ENCODE data around the gene BAHCC1.

BAHCC1 gene

DNA sequence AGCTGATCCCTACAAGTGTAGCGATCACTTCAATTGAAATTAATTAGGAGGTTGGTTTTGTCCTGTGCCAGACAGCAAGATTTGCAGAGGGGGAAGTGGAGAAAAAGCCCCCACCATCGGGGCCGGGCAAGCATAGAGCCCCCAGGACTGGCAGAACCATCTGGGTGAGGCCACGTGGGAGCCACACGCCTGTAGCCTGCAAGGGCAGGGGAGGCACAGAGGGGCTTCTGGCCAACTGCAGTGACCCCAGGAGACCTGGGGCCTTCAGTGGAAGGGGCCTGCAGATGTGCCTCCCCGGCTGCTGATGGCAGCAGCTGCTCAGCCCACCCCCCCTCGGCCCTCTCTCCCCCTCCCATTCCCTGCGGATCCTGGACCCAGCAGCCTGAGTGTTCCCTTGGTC lies 54.1 kb downstream of the BAHCC1 start:
- DNase-seq (ENCODE audit: low read depth), result no peak
- TF ChIP-seq, protein P1, sequence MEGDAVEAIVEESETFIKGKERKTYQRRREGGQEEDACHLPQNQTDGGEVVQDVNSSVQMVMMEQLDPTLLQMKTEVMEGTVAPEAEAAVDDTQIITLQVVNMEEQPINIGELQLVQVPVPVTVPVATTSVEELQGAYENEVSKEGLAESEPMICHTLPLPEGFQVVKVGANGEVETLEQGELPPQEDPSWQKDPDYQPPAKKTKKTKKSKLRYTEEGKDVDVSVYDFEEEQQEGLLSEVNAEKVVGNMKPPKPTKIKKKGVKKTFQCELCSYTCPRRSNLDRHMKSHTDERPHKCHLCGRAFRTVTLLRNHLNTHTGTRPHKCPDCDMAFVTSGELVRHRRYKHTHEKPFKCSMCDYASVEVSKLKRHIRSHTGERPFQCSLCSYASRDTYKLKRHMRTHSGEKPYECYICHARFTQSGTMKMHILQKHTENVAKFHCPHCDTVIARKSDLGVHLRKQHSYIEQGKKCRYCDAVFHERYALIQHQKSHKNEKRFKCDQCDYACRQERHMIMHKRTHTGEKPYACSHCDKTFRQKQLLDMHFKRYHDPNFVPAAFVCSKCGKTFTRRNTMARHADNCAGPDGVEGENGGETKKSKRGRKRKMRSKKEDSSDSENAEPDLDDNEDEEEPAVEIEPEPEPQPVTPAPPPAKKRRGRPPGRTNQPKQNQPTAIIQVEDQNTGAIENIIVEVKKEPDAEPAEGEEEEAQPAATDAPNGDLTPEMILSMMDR (IDR thresholded peaks at IDR 0.05; ENCODE audit: insufficient read depth, low read depth, low read length, missing control alignments), result no peak
- H3K4me3 ChIP-seq (ENCODE audit: low read length), result no peak overlapping the region

DNA sequence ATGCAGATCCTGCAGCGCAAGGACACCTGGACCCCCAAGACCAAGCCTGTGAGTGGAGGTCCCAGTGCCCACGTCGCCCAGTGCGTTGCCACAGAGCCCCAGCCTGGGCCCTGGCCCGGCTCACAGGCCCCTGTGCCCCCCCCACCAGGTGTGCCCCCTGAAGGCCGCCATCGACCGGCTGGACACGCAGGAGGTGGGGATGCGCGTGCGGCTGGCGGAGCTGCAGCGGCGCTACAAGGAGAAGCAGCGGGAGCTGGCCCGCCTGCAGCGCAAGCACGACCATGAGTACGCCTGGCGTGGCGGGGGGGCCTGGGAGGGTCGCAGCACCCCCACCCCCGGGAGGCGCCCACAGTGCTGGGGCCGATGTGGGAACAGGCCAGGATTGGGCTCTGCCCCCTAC lies 56.6 kb downstream of the BAHCC1 start:
- DNase-seq (ENCODE audit: low read depth), result no peak
- TF ChIP-seq, protein P1 (IDR thresholded peaks at IDR 0.05; ENCODE audit: insufficient read depth, low read depth, low read length, missing control alignments), result no peak
- H3K4me3 ChIP-seq (ENCODE audit: low read length), result no peak overlapping the region

DNA sequence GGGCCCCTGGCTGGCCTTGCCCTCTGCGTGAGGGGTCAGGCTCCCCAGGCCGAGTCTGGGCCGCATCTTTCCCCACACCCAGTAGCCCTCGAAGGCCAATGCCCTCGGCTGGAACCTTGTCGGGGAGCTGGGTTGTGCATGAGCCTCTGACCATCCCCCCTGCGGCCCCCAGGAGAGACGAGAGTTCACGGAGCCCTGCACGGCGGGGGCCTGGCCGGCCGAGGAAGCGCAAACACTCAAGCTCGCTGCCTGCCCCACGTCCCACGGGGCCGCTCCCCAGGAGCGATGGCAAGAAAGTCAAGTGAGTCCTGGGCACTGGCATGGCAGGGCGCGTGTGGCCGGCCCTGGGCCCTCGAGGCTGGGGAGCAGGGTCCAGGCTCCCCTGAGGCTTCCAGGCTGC lies 57.3 kb downstream of the BAHCC1 start:
- H3K4me3 ChIP-seq (ENCODE audit: low read length), result no peak overlapping the region
- TF ChIP-seq, protein P1 (IDR thresholded peaks at IDR 0.05; ENCODE audit: insufficient read depth, low read depth, low read length, missing control alignments), result no peak
- no peak for DNase-seq (ENCODE audit: low read depth)

DNA sequence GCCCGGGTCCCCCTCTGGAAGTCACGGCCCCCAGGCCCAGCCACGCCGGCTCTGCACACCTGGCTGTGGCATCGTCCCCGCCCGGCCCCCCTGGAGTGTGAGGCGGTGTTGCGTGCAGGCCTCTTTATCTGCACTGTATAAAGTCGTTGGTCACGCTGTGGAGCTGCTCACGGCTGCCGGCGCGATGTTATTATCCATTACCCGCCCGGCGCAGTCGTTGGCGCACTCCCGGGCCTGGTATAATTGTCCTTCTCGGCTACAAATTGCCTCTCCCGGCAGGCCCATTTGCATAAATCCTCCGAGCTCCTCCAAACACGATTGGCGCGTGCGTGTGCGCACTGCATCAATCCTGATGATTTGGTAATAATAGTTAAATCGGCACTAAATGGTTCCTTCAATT lies 57.8 kb downstream of the BAHCC1 start:
- no peak for DNase-seq (ENCODE audit: low read depth)
- H3K4me3 ChIP-seq (ENCODE audit: low read length), result no peak overlapping the region
- TF ChIP-seq, protein P1 (IDR thresholded peaks at IDR 0.05; ENCODE audit: insufficient read depth, low read depth, low read length, missing control alignments), result no peak

DNA sequence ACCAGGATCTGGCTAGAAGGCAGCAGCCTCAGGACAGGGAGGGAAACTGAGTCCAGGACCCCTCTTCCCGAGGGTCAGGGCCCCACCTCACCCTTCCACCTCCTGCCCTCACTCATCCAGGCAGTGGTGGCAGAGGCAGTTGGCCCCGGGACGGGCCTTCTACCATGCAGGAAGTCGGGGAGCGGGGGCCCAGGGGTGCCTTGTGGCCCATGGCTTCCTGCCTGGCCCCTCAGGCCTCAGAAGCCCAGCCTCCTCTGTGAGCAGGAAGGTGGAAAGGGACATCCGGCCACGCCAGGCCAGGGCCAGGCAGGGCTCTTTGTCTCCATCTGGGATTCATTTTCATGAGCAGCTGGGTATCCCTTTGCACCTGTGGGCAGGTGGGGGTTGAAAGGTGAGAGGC lies 58.5 kb downstream of the BAHCC1 start:
- no peak overlapping the region for H3K4me3 ChIP-seq (ENCODE audit: low read length)
- TF ChIP-seq, protein P1 (IDR thresholded peaks at IDR 0.05; ENCODE audit: insufficient read depth, low read depth, low read length, missing control alignments), result no peak
- no peak for DNase-seq (ENCODE audit: low read depth)

DNA sequence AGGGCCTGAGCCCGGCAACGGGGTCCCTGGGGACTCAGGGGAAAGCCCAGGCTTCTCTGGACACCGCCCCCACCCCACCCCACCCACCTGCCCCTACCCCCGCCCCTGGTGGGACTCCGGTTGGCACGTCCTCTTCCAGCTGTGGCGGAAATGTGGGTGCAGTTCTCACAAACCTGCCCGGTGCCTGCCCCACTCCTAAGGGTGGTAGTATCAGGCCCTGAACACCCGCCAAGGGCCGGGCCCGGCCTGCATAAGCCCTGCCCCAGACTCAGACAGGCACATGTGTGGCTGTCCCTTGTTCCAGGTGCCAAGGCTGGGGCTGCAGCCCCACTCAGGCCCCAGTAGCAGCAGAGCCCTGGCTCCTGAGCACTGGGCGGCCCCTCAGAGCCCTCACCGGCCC lies 59.2 kb downstream of the BAHCC1 start:
- DNase-seq (ENCODE audit: low read depth), result no peak
- TF ChIP-seq, protein P1 (IDR thresholded peaks at IDR 0.05; ENCODE audit: insufficient read depth, low read depth, low read length, missing control alignments), result no peak
- H3K4me3 ChIP-seq (ENCODE audit: low read length), result no peak overlapping the region

DNA sequence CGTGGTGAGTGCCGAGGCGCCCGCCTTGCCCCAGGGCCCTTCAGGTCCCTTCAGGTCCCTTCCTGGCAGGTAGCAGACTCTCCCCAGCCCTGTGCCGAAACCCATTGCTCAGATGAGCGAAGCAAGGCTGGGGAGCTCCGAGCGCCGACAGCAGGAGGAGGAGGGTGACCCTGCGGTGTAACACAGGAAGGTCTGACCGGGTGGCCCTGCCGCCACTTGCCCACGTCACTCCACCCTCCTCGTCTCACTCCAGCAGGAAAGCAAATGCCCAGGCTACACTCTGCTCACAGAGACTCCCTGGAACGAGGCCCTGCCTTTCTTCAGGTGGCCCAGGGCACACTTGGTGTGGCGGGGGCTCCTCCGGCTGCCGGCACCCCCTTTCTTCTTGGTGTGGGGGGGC lies 60.1 kb downstream of the BAHCC1 start:
- TF ChIP-seq, protein P1 (IDR thresholded peaks at IDR 0.05; ENCODE audit: insufficient read depth, low read depth, low read length, missing control alignments), result no peak
- no peak for DNase-seq (ENCODE audit: low read depth)

More for the DNA sequence above, 60.1 kb downstream of the BAHCC1 start:
- H3K4me3 ChIP-seq (ENCODE audit: low read length), result no peak overlapping the region
